GM12801 (cell line): ENCODE measurements around the gene MZF1.

Source experiments
- TF ChIP-seq, protein P1 (sequence below): IDR thresholded peaks from one replicate; pipeline ENCODE4 v1.5.1; 2011; ENCODE audit warnings: control low read depth; ENCODE audit not compliant: insufficient read length; ENCODE audit errors: extremely low read depth

MZF1 gene

DNA sequence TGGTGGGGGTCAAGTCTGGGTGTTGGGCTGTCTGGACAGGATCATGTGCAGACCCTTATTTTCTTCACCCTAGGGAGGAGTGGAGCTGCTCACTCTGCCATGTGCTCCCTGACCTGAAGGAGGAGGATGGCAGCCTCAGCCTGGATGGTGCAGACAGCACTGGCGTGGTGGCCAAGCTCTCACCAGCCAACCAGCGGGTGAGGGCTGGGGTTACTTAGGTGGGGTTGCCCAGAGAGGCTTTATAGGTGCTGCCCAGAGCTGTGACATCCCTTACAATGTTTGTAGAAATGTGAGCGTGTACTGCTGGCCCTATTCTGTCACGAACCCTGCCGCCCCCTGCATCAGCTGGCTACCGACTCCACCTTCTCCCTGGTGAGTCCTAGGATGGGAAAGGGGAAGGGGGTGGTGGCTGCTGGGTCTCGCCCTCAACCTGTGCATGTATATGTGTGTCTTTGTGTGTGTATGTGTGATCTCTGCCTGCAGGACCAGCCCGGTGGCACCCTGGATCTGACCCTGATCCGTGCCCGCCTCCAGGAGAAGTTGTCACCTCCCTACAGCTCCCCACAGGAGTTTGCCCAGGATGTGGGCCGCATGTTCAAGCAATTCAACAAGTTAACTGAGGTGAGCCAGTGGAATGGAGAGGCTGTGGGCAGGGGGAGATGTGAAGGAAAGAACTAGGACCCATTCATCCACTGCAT lies 23.3 kb downstream of the MZF1 start:
- TF ChIP-seq, protein P1, sequence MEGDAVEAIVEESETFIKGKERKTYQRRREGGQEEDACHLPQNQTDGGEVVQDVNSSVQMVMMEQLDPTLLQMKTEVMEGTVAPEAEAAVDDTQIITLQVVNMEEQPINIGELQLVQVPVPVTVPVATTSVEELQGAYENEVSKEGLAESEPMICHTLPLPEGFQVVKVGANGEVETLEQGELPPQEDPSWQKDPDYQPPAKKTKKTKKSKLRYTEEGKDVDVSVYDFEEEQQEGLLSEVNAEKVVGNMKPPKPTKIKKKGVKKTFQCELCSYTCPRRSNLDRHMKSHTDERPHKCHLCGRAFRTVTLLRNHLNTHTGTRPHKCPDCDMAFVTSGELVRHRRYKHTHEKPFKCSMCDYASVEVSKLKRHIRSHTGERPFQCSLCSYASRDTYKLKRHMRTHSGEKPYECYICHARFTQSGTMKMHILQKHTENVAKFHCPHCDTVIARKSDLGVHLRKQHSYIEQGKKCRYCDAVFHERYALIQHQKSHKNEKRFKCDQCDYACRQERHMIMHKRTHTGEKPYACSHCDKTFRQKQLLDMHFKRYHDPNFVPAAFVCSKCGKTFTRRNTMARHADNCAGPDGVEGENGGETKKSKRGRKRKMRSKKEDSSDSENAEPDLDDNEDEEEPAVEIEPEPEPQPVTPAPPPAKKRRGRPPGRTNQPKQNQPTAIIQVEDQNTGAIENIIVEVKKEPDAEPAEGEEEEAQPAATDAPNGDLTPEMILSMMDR = no peak

DNA sequence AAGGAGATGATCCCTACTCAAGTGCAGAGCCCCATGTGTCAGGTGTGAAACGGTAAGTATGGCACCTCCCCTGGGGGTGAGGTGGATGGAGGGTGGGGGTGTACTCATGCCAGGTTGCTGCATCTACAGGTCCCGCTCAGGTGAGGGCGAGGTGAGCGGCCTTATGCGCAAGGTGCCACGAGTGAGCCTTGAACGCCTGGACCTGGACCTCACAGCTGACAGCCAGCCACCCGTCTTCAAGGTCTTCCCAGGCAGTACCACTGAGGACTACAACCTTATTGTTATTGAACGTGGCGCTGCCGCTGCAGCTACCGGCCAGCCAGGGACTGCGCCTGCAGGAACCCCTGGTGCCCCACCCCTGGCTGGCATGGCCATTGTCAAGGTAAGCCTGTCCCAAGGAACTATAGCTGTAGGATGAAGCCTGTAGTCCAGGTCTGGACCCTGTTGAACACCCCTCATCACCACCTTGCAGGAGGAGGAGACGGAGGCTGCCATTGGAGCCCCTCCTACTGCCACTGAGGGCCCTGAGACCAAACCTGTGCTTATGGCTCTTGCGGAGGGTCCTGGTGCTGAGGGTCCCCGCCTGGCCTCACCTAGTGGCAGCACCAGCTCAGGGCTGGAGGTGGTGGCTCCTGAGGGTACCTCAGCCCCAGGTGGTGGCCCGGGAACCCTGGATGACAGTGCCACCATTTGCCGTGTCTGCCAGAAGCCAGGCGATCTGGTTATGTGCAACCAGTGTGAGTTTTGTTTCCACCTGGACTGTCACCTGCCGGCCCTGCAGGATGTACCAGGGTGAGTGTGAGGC lies 24.1 kb downstream of the MZF1 start:
- TF ChIP-seq, protein P1 = no peak

DNA sequence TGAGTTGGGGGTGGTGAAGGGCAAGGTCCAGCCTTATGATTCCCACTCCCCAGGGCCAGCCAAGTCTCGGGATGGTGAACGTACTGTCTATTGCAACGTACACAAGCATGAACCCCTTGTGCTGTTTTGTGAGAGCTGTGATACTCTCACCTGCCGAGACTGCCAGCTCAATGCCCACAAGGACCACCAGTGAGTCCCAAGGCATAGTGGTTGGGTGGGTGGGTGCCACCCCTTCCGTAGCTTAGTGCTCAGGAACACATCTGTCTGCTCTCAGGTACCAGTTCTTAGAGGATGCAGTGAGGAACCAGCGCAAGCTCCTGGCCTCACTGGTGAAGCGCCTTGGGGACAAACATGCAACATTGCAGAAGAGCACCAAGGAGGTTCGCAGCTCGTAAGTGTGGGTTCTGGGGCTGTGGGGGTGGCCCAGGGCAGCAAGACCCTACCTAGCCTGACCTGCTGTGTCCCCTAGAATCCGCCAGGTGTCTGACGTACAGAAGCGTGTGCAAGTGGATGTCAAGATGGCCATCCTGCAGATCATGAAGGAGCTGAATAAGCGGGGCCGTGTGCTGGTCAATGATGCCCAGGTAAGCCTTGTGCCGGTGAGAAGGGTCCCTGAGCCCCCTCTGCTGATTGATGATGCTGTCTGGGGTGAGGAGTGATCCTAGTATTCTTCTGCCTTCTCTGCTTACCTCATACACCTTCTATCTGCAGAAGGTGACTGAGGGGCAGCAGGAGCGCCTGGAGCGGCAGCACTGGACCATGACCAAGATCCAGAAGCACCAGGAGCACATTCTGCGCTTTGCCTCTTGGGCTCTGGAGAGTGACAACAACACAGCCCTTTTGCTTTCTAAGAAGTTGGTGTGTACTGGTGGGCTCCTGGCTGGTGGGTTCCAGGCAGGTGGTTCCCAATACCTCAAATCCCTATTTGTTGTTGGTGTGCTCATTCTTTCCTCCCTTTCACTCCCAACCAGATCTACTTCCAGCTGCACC lies 25.5 kb downstream of the MZF1 start:
- TF ChIP-seq, protein P1 = no peak

DNA sequence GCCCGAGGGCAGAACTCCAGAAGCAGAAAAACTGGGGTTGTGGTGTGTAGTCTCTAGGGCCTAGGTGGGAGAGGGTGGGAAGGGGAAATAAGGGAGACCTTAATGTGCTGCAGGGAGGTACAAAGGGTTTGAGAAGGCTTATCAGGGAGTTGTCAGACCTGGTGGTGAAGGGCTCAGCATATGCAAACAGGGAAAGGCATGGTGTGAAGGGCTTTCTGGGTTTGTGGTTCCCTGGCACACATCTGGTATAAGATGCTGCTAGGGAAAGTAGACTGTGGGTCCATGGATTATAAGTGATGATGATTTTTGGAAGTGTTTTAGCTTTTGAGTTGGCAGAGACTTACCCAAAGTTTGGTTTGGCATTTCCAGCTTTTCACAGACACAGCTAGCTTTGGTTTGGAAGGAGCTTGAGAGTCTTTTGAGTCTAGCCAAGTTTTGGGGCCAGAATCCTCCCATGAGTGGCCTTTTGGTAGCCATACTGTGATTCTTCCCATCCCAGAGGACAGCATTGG lies 27.1 kb downstream of the MZF1 start:
- TF ChIP-seq, protein P1 = no peak

DNA sequence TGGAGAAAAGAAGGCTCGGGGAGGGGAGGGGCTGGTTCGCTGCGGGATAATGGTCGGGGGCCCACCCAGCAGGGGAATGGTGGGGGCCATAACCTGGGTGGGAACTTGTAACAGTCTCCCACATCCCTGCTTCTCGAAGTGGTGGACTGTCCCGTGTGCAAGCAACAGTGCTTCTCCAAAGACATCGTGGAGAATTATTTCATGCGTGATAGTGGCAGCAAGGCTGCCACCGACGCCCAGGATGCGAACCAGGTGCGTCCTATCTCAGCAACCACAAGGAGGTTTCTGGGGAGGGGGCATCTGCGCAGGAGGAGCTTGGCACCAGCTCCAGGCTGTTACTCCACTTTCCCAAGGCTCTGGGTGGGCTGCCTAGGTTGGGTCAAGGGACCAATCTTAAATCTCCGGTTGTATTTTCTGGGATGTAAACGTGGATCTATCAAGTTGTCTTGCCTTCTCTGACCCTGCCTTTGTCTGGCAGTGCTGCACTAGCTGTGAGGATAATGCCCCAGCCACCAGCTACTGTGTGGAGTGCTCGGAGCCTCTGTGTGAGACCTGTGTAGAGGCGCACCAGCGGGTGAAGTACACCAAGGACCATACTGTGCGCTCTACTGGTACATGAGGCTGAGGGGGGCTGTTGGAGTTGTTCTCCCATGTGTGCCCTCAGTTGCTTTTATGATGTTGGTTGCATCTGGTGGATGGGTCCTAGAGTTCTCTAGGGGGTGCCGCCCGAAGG lies 27.7 kb downstream of the MZF1 start:
- TF ChIP-seq, protein P1 = no peak

DNA sequence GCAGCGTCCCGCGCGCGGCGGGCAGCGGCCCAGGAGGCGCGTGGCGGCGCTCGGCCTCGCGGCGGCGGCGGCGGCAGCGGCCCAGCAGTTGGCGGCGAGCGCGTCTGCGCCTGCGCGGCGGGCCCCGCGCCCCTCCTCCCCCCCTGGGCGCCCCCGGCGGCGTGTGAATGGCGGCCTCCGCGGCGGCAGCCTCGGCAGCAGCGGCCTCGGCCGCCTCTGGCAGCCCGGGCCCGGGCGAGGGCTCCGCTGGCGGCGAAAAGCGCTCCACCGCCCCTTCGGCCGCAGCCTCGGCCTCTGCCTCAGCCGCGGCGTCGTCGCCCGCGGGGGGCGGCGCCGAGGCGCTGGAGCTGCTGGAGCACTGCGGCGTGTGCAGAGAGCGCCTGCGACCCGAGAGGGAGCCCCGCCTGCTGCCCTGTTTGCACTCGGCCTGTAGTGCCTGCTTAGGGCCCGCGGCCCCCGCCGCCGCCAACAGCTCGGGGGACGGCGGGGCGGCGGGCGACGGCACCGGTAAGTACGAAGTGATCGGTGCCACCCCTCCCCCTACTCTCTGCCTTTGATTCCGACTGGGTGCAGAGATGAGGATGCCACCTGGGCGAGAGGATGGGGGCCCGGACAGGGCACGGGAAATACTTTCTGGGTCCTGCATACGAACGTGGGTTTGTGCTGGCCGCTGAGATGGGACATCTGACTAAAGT lies 28.4 kb downstream of the MZF1 start:
- TF ChIP-seq, protein P1 = no peak
